ENCODE results near the gene RAVER1.
A peak's percentile ranks its signal among the peaks of the same experiment; 100 is the strongest.

Gene RAVER1

DNA sequence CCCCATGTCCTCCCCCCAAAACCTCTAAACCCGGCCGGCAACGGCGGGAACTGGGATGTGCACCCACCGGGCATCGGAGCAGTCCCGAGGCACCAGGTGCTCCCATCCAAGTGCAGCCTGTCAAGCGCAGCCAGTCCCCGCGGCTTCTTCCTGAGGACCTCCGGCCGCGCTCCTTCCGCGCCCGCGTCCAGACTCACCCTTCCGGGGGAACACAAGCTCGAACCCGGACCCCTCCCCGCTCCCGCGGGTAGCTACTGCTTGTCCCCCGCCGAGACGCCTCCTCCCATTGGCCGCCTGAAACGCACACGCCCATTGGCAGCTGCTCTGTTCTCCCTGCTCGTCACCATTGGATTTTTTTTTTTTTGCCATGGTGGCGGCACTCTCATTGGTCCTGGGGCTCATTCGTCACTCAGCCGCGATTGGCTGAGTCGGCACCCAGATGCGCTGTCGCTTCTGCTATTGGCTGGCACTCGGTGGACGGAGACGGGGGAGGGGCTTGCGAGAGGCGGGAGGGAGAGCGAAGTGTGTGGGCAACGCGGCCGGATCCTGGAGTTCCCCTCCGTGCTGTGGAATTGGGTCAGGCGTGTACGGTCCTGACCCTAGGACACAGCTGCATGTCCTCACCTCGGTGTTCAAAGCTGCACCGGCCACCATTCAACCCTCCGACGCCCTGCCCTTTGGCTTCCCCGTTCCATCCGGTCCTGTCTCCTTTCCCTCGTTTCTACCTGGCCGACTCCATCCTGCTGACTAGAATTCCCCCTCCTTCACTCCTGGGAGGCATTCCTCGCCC, 47.2 kb upstream of the RAVER1 start, which contains the start of gene TYK2 (continued):
- TF ChIP-seq ZSCAN16 (tag by site-specific recombination; IDR thresholded peaks at IDR 0.05) = peak; percentile 52; the same call in 1 of the 2 replicates
- TF ChIP-seq ZNF548 (tag by site-specific recombination; IDR thresholded peaks at IDR 0.05) = no peak
- TF ChIP-seq PRDM2 (tag by site-specific recombination; IDR thresholded peaks at IDR 0.05; ENCODE audit: borderline replicate concordance) = 0 out of 2 replicates have a peak, but pooled peaks have one; percentile 23
- peak; percentile 80 for TF ChIP-seq EGR2 (tag by site-specific recombination; IDR thresholded peaks at IDR 0.05; ENCODE audit: low read depth)
- TF ChIP-seq SP7 (tag by site-specific recombination; IDR thresholded peaks at IDR 0.05) = peak; percentile 74
- no peak for TF ChIP-seq ZNF777 (tag by site-specific recombination; IDR thresholded peaks at IDR 0.05; ENCODE audit: borderline replicate concordance)
- no peak for TF ChIP-seq SETDB1 (IDR thresholded peaks at IDR 0.05; ENCODE audit: insufficient read length, low read length)
- TF ChIP-seq ZNF580 (tag by site-specific recombination; IDR thresholded peaks at IDR 0.05) = peak; percentile 28
- no peak for TF ChIP-seq RBAK (tag by site-specific recombination; IDR thresholded peaks at IDR 0.05)
- no peak for TF ChIP-seq MYNN (tag by site-specific recombination; IDR thresholded peaks at IDR 0.05; ENCODE audit: borderline replicate concordance)
- TF ChIP-seq, protein P1, sequence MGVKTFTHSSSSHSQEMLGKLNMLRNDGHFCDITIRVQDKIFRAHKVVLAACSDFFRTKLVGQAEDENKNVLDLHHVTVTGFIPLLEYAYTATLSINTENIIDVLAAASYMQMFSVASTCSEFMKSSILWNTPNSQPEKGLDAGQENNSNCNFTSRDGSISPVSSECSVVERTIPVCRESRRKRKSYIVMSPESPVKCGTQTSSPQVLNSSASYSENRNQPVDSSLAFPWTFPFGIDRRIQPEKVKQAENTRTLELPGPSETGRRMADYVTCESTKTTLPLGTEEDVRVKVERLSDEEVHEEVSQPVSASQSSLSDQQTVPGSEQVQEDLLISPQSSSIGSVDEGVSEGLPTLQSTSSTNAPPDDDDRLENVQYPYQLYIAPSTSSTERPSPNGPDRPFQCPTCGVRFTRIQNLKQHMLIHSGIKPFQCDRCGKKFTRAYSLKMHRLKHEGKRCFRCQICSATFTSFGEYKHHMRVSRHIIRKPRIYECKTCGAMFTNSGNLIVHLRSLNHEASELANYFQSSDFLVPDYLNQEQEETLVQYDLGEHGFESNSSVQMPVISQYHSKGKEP (tag by site-specific recombination; IDR thresholded peaks at IDR 0.05) = no peak
- 0 out of 2 replicates have a peak, but pooled peaks have one; percentile 4 for TF ChIP-seq ZFP3 (tag by site-specific recombination; IDR thresholded peaks at IDR 0.05; ENCODE audit: low read depth)
- TF ChIP-seq GLIS1 (tag by site-specific recombination; IDR thresholded peaks at IDR 0.05) = peak; percentile 95
- no peak for TF ChIP-seq ZNF521 (tag by site-specific recombination; IDR thresholded peaks at IDR 0.05)
- no peak for TF ChIP-seq ZNF274 (IDR thresholded peaks at IDR 0.05; ENCODE audit: low read length)
- TF ChIP-seq ZNF274 (tag by site-specific recombination; IDR thresholded peaks at IDR 0.05; ENCODE audit: borderline replicate concordance) = no peak
- no peak for TF ChIP-seq ZNF211 (tag by site-specific recombination; IDR thresholded peaks at IDR 0.05; ENCODE audit: low read depth)
- TF ChIP-seq HOXD13 (CRISPR knock-in tag; IDR thresholded peaks at IDR 0.05; ENCODE audit: borderline replicate concordance) = no peak
- TF ChIP-seq KLF10 (tag by site-specific recombination; IDR thresholded peaks at IDR 0.05) = peak; percentile 13; the same call in 1 of the 2 replicates
- TF ChIP-seq ZBTB6 (tag by site-specific recombination; IDR thresholded peaks at IDR 0.05) = no peak
- TF ChIP-seq ZNF423 (tag by site-specific recombination; IDR thresholded peaks at IDR 0.05) = no peak
- TF ChIP-seq ZNF324 (tag by site-specific recombination; IDR thresholded peaks at IDR 0.05) = 0 out of 2 replicates have a peak, but pooled peaks have one; percentile 24
- TF ChIP-seq INSM2 (tag by site-specific recombination; IDR thresholded peaks at IDR 0.05) = peak; percentile 78; the same call in 1 of the 2 replicates
- no peak; the same call in none of the 2 replicates for TF ChIP-seq ZNF398 (tag by site-specific recombination; IDR thresholded peaks at IDR 0.05)
- no peak for TF ChIP-seq ZNF311 (tag by site-specific recombination; IDR thresholded peaks at IDR 0.05; ENCODE audit: borderline replicate concordance)

Measured in HEK293 (cell line).